HG03135 (cell line): ENCODE data around the gene ZNF225.
"Not testable (repeated sequence)": the region's sequence is repeated elsewhere in the genome, so short reads cannot be mapped to it uniquely, and the experiment has no call there.

Experiments
- ATAC-seq: cut with Tn5 transposase; IDR thresholded peaks from one replicate; pipeline ENCODE4 v1.9.1; 2021; ENCODE audit warnings: mild to moderate bottlenecking, moderate library complexity; ENCODE audit not compliant: unreplicated experiment

ZNF225 gene

DNA sequence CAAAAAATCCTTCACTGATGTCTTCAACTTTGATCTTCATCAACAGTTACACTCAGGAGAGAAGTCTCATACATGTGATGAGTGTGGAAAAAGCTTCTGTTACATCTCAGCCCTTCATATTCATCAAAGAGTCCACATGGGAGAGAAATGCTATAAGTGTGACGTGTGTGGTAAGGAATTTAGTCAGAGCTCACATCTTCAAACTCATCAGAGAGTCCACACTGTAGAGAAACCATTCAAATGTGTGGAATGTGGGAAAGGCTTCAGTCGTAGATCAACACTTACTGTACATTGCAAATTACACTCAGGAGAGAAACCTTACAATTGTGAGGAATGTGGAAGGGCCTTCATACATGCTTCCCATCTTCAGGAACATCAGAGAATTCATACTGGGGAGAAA lies 43.3 kb downstream of the ZNF225 start:
- no peak for ATAC-seq

DNA sequence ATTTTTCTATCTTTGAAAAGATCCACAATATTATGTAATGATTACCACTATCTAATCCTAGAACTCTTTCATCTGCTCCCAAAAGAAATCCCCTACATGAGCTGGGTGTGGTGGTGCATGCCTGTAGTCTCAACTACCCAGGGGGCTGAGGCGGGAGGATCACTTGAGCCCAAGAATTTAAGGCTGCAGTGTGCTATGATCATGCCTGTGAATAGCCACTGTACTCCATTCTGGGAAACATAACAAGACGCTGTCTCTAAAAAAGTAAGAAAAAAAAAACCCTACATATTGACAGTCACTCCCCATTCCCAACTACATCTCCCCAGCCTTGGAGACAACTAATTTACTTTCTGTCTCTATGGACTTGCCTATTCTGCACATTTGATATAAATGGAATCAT lies 50.6 kb downstream of the ZNF225 start:
- no peak for ATAC-seq

DNA sequence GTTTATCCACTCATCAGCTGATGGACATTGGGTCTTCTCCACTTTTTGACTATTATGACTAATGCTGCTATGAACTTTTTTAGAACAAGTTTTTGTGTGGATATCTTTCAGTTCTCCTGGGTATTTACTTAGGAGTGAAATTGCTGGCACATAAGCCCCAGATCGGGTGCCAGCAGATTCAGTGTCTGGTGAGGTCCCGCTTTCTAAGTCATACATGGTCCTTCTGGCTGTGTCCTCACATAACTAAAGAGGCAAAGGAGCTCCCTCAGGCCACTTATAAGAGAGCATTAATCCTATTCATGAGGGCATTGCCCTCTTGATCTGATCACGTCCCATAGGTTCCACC lies 51.1 kb downstream of the ZNF225 start:
- ATAC-seq, result no peak

DNA sequence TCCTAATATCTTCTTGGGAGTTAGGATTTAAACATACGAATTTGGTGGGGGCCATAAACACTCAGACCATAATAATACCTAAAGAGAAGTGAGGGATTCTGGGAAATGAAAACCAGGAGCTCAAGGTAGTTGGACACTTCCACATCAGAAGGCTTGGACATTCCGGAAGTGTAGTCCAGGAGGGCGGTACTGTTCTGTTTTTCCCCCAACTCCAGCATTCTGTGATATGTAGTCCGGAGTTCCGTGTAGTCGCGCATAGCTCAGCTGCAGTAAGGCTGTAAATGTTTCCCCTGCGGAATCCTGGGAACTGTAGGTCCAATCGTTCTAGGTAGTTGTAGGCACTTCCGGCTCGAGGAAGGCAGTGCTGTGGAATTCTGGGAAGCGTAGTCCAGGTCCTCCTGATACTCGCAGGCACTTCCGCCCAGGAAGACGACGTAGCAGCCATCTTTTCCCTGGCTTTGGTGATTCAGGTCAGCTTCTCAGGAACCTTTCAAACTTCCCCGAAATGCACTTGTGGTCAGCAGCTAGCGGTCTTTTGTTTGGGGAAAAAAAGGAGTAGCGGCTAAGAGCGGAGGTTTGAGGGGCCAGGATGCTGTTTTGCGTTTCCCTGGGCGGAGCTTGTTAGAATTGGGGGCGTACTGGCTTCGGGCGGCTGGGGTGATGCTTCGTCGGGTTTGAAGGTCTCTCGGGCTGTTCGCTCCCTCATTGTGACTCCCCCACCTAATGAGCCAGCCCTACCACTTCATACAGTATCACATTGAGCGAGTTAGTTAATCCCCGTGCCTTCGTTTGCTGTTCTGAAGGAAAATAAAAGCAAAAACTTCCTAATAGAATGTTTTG lies 51.7 kb downstream of the ZNF225 start, which contains the start of gene ZNF226:
Gene ZNF226 (plus strand): TSS at position 428 of the 840 bp plus-strand sequence. CDS start 4,981 bp downstream, outside the sequence.
- ATAC-seq, result peak; percentile 87

DNA sequence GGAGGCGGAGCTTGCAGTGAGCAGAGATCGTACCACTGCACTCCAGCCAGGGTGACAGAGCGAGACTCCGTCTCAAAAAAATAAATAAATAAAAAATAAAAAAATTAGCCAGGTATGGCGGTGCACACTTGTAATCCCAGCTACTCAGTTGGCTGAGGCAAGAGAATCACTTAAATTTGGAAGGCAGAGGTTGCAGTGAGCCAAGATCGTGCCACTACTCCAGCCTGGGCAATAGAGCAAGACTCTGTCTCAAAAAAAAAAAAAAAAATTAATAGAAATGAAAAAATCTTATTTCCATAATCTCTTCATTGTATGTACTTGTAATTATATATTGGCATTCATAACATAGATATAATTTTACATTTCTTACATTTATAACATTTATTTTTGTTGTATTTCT lies 57.5 kb downstream of the ZNF225 start:
- ATAC-seq, result not testable (repeated sequence)

DNA sequence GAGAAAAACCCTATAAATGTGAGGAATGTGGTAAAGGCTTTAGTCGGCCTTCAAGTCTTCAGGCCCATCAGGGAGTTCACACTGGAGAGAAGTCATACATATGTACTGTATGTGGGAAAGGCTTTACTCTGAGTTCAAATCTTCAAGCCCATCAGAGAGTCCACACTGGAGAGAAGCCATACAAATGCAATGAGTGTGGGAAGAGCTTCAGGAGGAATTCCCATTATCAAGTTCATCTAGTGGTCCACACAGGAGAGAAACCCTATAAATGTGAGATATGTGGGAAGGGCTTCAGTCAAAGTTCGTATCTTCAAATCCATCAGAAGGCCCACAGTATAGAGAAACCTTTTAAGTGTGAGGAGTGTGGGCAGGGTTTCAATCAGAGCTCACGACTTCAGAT lies 63.4 kb downstream of the ZNF225 start:
- no peak for ATAC-seq

DNA sequence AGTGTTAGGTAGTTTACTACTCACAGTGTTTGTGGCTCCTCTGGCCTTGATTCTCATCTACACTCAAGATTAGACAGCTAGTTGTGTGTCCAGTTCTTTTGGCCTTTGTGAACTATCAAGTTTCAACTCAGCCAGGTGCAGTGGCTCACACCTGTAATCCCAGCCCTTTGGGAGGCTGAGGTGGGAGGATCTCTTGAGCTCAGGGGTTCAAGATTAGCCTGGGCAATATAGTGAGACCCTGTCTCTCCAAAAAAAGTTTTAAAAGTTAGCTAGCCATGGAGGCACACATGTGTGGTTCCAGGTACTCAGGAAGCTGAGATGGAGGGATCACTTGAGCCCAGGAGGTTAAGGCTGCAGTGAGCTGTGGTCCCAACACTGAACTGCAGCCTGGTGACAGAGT lies 67.8 kb downstream of the ZNF225 start:
- ATAC-seq, result no peak

DNA sequence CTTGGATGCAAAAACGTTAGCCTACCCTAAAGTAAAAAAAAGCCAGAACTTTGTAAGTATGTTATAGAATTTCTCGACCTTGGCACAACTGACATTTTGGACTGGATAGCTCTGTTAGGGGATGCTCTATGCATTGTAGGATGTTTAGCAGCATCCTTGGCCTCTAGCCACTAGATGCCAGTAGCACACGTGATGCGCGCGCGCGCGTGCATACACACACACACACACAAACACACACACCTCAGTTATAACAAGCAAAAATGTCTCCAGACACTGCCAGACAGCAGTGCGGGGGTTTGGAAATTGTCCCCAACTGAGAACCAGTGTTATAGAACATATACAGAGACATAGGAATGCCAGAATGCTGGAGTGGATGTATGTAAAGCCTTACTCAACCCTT lies 68.9 kb downstream of the ZNF225 start:
- no peak for ATAC-seq
